ENCODE results near the gene SASS6. TPM values are rescaled to one million over a fixed set of nuclear protein-coding genes. Genes with fewer than 3 reads are reported as not detected.

SASS6 gene
- polyA plus RNA-seq, 1 of the 3 experiments (the other 2 are of a cell fraction): 0.48 TPM

- CTCF ChIA-PET: interaction anchor here (0.6 to 1.5 kb wide), 2 partner anchors 70 to 310 kb away, joined by 3 read pairs; no protein-coding TSS in a partner anchor
- Histone ChIP-seq H3K27ac (ENCODE audit: low read depth in 2 of 2, low read length in 1 of 2) (no peak overlapping the region), H3K27me3 (ENCODE audit: insufficient read depth) (no peaks in the 10 kb centered on the region), H3K9ac (no peak overlapping the region), H2AFZ (ENCODE audit: low read depth) (no peak overlapping the region), H3K9me3 (no peaks in the 10 kb centered on the region), H3K9me2 (no peaks in the 10 kb centered on the region), H3K4me3 (ENCODE audit: low read depth in 2 of 2, low read length in 1 of 2) (no peak overlapping the region), H3K36me3 (replicated peaks in 1 of 2; ENCODE audit: control insufficient read depth in 1 of 2, insufficient read depth in 2 of 2, low read length in 1 of 2) (peaks cover 92 to 98% of the 10 kb centered on the region in 2 experiments), H4K20me1 (ENCODE audit: insufficient read depth) (no peaks in the 10 kb centered on the region), H3K4me2 (no peak overlapping the region), H3F3A (replicated peaks; ENCODE audit: insufficient read depth) (peaks cover 5% of the 10 kb centered on the region), H3K4me1 (ENCODE audit: control insufficient read depth in 1 of 2, insufficient read depth in 2 of 2, low read depth in 1 of 2, low read length in 1 of 2) (no peaks in the 10 kb centered on the region; a peak in 1 of 4 replicates), H3K79me2 (ENCODE audit: insufficient read depth) (no peaks in the 10 kb centered on the region)
- no peak for TF ChIP-seq REST (IDR thresholded peaks at IDR 0.05; ENCODE audit: low read depth, low read length)
- TF ChIP-seq CHD2 (IDR thresholded peaks at IDR 0.05; ENCODE audit: low read length, partially characterized antibody): no peak
- no peak for TF ChIP-seq SMC3 (IDR thresholded peaks at IDR 0.05; ENCODE audit: low read depth, low read length)
- TF ChIP-seq USF2 (IDR thresholded peaks at IDR 0.05; ENCODE audit: borderline replicate concordance, low read depth, low read length): no peak
- TF ChIP-seq NRF1 (IDR thresholded peaks at IDR 0.05; ENCODE audit: low read depth, low read length): no peak
- TF ChIP-seq, protein P1, sequence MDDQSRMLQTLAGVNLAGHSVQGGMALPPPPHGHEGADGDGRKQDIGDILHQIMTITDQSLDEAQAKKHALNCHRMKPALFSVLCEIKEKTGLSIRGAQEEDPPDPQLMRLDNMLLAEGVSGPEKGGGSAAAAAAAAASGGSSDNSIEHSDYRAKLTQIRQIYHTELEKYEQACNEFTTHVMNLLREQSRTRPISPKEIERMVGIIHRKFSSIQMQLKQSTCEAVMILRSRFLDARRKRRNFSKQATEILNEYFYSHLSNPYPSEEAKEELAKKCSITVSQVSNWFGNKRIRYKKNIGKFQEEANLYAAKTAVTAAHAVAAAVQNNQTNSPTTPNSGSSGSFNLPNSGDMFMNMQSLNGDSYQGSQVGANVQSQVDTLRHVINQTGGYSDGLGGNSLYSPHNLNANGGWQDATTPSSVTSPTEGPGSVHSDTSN (IDR thresholded peaks at IDR 0.05): no peak
- no peak for TF ChIP-seq RCOR1 (IDR thresholded peaks at IDR 0.05; ENCODE audit: low read length)
- no peak for TF ChIP-seq IRF3 (IDR thresholded peaks at IDR 0.05; ENCODE audit: low read depth, low read length)
- no peak for TF ChIP-seq ELF1 (IDR thresholded peaks at IDR 0.05)
- TF ChIP-seq JUND (IDR thresholded peaks at IDR 0.05): no peak
- TF ChIP-seq SIN3A (IDR thresholded peaks at IDR 0.05; ENCODE audit: borderline replicate concordance, low read depth, low read length): no peak
- TF ChIP-seq MEF2A (IDR thresholded peaks at IDR 0.05; ENCODE audit: borderline replicate concordance, low read depth): no peak
- no peak for TF ChIP-seq GABPA (IDR thresholded peaks at IDR 0.05; ENCODE audit: low read depth)
- no peak for TF ChIP-seq CTCF (IDR thresholded peaks at IDR 0.05)
- TF ChIP-seq, protein P2, sequence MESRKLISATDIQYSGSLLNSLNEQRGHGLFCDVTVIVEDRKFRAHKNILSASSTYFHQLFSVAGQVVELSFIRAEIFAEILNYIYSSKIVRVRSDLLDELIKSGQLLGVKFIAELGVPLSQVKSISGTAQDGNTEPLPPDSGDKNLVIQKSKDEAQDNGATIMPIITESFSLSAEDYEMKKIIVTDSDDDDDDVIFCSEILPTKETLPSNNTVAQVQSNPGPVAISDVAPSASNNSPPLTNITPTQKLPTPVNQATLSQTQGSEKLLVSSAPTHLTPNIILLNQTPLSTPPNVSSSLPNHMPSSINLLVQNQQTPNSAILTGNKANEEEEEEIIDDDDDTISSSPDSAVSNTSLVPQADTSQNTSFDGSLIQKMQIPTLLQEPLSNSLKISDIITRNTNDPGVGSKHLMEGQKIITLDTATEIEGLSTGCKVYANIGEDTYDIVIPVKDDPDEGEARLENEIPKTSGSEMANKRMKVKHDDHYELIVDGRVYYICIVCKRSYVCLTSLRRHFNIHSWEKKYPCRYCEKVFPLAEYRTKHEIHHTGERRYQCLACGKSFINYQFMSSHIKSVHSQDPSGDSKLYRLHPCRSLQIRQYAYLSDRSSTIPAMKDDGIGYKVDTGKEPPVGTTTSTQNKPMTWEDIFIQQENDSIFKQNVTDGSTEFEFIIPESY (IDR thresholded peaks at IDR 0.05; ENCODE audit: borderline replicate concordance, low read depth): no peak
- TF ChIP-seq TCF12 (IDR thresholded peaks at IDR 0.05): no peak
- POLR2A ChIA-PET: no interaction called here
- WGBS (ENCODE audit: low lambda C conversion rate): 98% methylated on average over 3 of the region's 3 CpGs
- no peak for DNase-seq
Measured at GRCh38 chr1:100145116-100145515, 12.4 kb upstream of the SASS6 start.
